Testis (tissue), 3 donors: ENCODE results near the gene SEMA4D. TPM values are rescaled to one million over a fixed set of nuclear protein-coding genes. Genes with fewer than 3 reads are reported as not detected.

Experiments used
- DNase-seq: peaks from one replicate; pipeline ENCODE4 v3.0.0-alpha.2; 2019
- H3K27ac ChIP-seq, 2 donors: fragments of 200-600 bp; sonication (generic); one replicate each; pipeline ENCODE4 v1.5.1; 2019
- H3K27me3 ChIP-seq: fragments of 200-600 bp; sonication (generic); one replicate; pipeline ENCODE4 v1.5.1; 2019
- H3K36me3 ChIP-seq: fragments of 200-600 bp; sonication (generic); one replicate; pipeline ENCODE4 v1.5.1; 2017; ENCODE audit warnings: low read depth; ENCODE audit errors: missing control alignments
- H3K4me1 ChIP-seq: fragments of 200-600 bp; sonication (generic); one replicate; pipeline ENCODE4 v1.5.1; 2019
- H3K4me3 ChIP-seq, 2 donors: fragments of 200-600 bp; sonication (generic); one replicate each; pipeline ENCODE4 v1.5.1; 2017 to 2019
- H3K9me3 ChIP-seq: fragments of 200-600 bp; sonication (generic); one replicate; pipeline ENCODE4 v1.5.1; 2017
- CTCF ChIP-seq, 3 experiments: fragments of 450-650 bp in 2 of 3; fragments of 200-600 bp in 1 of 3; sonication (generic) in 1 of 3; IDR thresholded peaks; one replicate each; pipeline ENCODE4 v1.5.1; 2016 to 2019; ENCODE audit warnings: antibody characterized with exemption in 3 of 3, mild to moderate bottlenecking in 2 of 3, moderate library complexity in 1 of 3
- POLR2A ChIP-seq: fragments of 450-650 bp; IDR thresholded peaks from one replicate; pipeline ENCODE4 v1.6.1; 2017; ENCODE audit warnings: antibody characterized with exemption, mild to moderate bottlenecking, moderate library complexity
- WGBS, 2 donors: methylation state at CpG; one replicate each; pipeline ENCODE4 v1.1.5; 2018; 5-methylcytosine and 5-hydroxymethylcytosine counted together
- intact Hi-C: fragments of 100-400 bp; cut with DNase I; formaldehyde crosslinking; loops from one replicate; pipeline ENCODE4 v1.15.1; 2023; ENCODE audit warnings: low total_unique reads
- polyA plus RNA-seq: library from polyadenylated mRNA; stranded (reverse); fragments of 350-450 nt; fragmentation: Illumina TruSeq; extraction: RNeasy Lipid Tissue Mini Kit (QIAGEN cat#74804); gene quantifications from one replicate; pipeline ENCODE4 v1.2.3, GENCODE V29; 2014; ENCODE audit warnings: low read depth, low replicate concordance; ENCODE audit not compliant: insufficient read depth
- total RNA-seq, 2 donors: library from RNA; depleted of rRNA; stranded (reverse); fragments of >200 nt; gene quantifications; one replicate each; pipeline ENCODE4 v1.2.3, GENCODE V29; 2016

The SEMA4D gene
- total and polyA plus RNA-seq, 3 donors from 2014 or later: 26.2 to 53.1 (median 38.7) TPM

- WGBS, 2 donors: 84 to 90% methylated on average over 2 of the region's 2 CpGs
These were observed 141.1 kb downstream of the SEMA4D start for GRCh38 chr9:89356782-89357181.

GRCh38 chr9:89354471-89354870 lies 143.4 kb downstream of the SEMA4D start:
- no peak for DNase-seq
- no peaks in the 10 kb centered on the region for H3K9me3 ChIP-seq
- no peak overlapping the region for H3K4me3 ChIP-seq
- H3K4me1 ChIP-seq: peaks cover 11% of the 10 kb centered on the region
- TF ChIP-seq CTCF (IDR thresholded peaks at IDR 0.05) (no peak), POLR2A (no peak)
- no peaks in the 10 kb centered on the region for H3K27me3 ChIP-seq
- intact Hi-C loops: no loop called here
- H3K36me3 ChIP-seq: no peaks in the 10 kb centered on the region
- 92 to 95% methylated on average over 4 to 6 of the region's 6 CpGs for WGBS, 2 donors
- no peak overlapping the region for H3K27ac ChIP-seq

More at GRCh38 chr9:89356782-89357181, 141.1 kb downstream of the SEMA4D start:
- no peak for DNase-seq
- intact Hi-C loops: no loop called here
- H3K4me3 ChIP-seq: no peak overlapping the region
- peaks cover 11% of the 10 kb centered on the region for H3K4me1 ChIP-seq
- no peaks in the 10 kb centered on the region for H3K9me3 ChIP-seq
- no peak overlapping the region for H3K27ac ChIP-seq
- no peaks in the 10 kb centered on the region for H3K27me3 ChIP-seq
- no peaks in the 10 kb centered on the region for H3K36me3 ChIP-seq
- TF ChIP-seq POLR2A (no peak), CTCF (IDR thresholded peaks at IDR 0.05) (no peak)

- H3K27me3 ChIP-seq: no peaks in the 10 kb centered on the region
- H3K4me1 ChIP-seq: peaks cover 11% of the 10 kb centered on the region
- no peak overlapping the region for H3K4me3 ChIP-seq
- no peak for TF ChIP-seq POLR2A
- no peak for TF ChIP-seq CTCF (IDR thresholded peaks at IDR 0.05)
- DNase-seq: peak; percentile 30
- no peaks in the 10 kb centered on the region for H3K36me3 ChIP-seq
- H3K9me3 ChIP-seq: no peaks in the 10 kb centered on the region
- no peak overlapping the region for H3K27ac ChIP-seq
- 60 to 63% methylated on average over 3 of the region's 3 CpGs for WGBS, 2 donors
- intact Hi-C loops: no loop called here
These were observed 143.9 kb downstream of the SEMA4D start for GRCh38 chr9:89353989-89354388.

DNA sequence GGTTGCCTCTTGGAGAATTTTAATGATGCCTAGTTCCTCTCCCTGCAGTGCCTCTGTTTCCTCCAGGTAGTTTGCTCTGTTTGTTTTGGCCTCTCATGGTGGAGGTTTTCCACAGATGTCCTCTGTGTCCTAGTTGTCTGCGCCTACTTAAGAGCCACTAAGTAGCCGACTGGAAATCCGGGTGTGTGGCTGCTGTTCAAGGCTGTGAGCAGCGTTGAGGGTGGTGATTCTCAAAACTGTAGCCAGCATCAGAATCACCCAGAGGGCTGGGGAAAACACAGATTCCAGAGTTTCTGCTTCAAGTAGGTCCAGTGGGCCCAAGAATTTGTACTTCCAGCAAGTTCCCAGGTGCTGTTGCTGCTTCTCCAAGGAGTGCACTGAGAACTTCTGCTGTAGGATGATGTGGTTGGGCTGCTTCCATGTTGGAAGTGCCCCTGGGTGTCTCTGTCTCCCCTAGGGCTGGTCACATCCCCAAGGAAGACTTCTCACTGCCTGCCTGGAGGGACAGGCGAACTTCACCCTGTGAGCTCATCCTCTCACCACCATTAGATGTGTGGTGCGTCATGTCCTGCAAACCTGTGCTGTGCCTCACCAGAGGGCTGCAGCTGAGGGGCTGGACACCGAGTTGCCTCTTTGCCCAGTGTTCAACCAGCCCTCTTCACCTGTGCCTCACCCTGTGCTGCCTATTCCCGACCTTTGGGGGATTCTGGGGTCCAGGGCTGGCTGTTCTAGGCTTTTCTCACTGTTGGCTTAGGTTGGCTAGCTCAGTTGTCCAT lies 144.9 kb downstream of the SEMA4D start:
- Histone ChIP-seq H3K27ac (peak overlapping the region in 1 of 2 donors; percentile 38), H3K27me3 (no peaks in the 10 kb centered on the region), H3K4me1 (peaks cover 11% of the 10 kb centered on the region), H3K9me3 (no peaks in the 10 kb centered on the region), H3K4me3 (no peak overlapping the region), H3K36me3 (no peaks in the 10 kb centered on the region)
- WGBS, 2 donors: 70 to 84% methylated on average over 8 of the region's 8 CpGs
- peak; percentile 31 for DNase-seq
- intact Hi-C loops: no loop called here
- TF ChIP-seq CTCF (IDR thresholded peaks at IDR 0.05): no peak
- no peak for TF ChIP-seq POLR2A

DNA sequence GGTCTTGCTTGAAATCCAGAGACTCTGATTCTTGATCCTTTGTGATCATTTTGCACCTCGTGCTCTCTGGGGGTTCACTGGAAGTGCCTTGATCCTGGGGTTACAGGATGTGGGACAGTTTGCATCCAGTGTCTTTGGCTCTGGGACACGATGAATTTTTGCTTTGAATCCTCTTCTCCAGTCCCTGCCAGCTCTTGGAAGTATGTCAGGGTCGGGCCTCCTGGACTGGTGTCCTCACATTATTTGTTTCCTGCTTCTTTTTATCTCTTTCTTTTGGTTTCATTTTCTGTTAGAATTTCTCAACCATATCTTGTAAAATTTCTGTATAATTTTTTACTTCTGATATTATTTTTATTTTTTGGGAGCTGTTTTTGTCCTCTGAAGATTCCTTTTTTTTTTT lies 145.5 kb downstream of the SEMA4D start:
- intact Hi-C loops: no loop called here
- Histone ChIP-seq H3K27ac (peak overlapping the region in 1 of 2 donors; percentile 38), H3K36me3 (no peaks in the 10 kb centered on the region), H3K4me1 (peaks cover 11% of the 10 kb centered on the region), H3K27me3 (no peaks in the 10 kb centered on the region), H3K4me3 (no peak overlapping the region), H3K9me3 (no peaks in the 10 kb centered on the region)
- WGBS, 2 donors: 27 to 43% methylated on average over 3 of the region's 3 CpGs
- TF ChIP-seq CTCF (IDR thresholded peaks at IDR 0.05): no peak
- no peak for TF ChIP-seq POLR2A
- DNase-seq: no peak
